Measurements from ENCODE around the gene NEK4.

Gene NEK4

GRCh38 chr3:52784021-52784621, 13.4 kb upstream of the NEK4 start:
- H3K27me3 ChIP-seq (ENCODE audit: insufficient read depth, poor library complexity, severe bottlenecking): no peaks in the 10 kb centered on the region
- no peaks in the 10 kb centered on the region for H3K4me1 ChIP-seq (ENCODE audit: insufficient read depth, poor library complexity, severe bottlenecking)
- no peak overlapping the region for H3K4me3 ChIP-seq (ENCODE audit: severe bottlenecking)

DNA sequence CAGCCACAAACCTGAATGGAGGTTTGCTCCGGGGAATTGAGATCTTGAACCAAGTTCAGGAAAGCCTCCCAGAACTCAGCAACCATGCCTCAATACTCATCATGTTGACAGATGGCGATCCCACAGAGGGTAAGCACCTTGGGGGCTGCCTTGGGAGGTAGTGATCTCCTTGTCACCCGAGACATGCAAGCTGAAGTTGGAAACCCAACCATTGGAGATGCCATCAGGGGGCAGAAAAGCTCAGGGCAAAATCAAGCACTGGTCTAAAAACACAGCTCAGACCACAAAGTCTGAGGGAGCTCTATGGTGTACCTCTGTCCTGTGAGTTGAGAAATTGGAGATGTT, 12.4 kb upstream of the NEK4 start:
- DNase-seq (ENCODE audit: low spot score) (no peak), ATAC-seq (ENCODE audit: low read depth) (no peak)
- TF ChIP-seq CTCF (IDR thresholded peaks at IDR 0.05; ENCODE audit: poor library complexity, severe bottlenecking): no peak
- Histone ChIP-seq H3K36me3 (ENCODE audit: low read depth) (no peaks in the 10 kb centered on the region), H3K27me3 (ENCODE audit: insufficient read depth, poor library complexity, severe bottlenecking) (no peaks in the 10 kb centered on the region), H3K4me3 (ENCODE audit: severe bottlenecking) (no peak overlapping the region), H3K4me1 (ENCODE audit: insufficient read depth, poor library complexity, severe bottlenecking) (no peaks in the 10 kb centered on the region), H3K9me3 (ENCODE audit: severe bottlenecking) (no peaks in the 10 kb centered on the region), H3K27ac (ENCODE audit: poor library complexity, severe bottlenecking) (no peak overlapping the region)

More at GRCh38 chr3:52784021-52784621, 13.4 kb upstream of the NEK4 start:
- no peak for TF ChIP-seq CTCF (IDR thresholded peaks at IDR 0.05; ENCODE audit: poor library complexity, severe bottlenecking)
- H3K9me3 ChIP-seq (ENCODE audit: severe bottlenecking): no peaks in the 10 kb centered on the region
- no peak for ATAC-seq (ENCODE audit: low read depth)
- no peaks in the 10 kb centered on the region for H3K36me3 ChIP-seq (ENCODE audit: low read depth)
- H3K27ac ChIP-seq (ENCODE audit: poor library complexity, severe bottlenecking): no peak overlapping the region
- DNase-seq (ENCODE audit: low spot score): peak; percentile 51

DNA sequence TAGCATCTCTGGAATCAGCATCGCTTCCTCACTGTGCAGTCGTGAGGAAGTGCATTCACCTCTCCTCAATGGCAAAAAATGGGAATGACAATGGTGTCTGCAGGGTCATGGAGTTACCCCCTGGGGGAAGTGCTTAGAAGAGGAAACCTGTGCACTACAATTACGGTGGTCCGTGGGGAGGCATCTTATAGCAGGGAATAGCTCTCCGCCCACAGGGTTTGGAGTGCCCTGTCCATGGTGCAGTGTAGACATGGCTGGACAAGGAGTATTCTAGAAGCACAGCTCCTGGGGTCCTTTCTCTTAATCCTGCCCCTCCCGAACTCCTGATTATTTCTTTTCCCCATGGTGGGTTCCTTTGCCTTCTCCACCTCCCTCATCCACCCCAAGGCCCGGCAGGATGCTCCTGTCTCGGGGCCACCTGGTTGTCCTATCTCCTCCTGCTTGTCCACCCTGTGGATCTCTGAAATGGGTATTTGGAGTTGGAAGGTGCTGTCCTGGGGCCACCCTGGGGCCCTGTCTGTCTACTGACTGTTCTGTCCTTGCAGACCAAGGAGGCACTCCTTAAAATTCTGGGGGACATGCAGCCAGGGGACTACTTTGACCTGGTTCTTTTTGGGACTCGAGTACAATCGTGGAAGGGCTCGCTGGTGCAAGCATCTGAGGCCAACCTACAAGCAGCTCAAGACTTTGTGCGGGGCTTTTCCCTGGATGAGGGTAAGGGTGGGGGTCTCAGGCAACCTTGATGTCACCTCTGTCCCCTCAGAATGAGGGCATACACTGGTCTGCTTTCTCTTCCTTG, 11.9 kb upstream of the NEK4 start:
- ATAC-seq (ENCODE audit: low read depth) (no peak), DNase-seq (ENCODE audit: low spot score) (no peak)
- H3K36me3 ChIP-seq (ENCODE audit: low read depth): no peaks in the 10 kb centered on the region
- no peak for TF ChIP-seq CTCF (IDR thresholded peaks at IDR 0.05; ENCODE audit: poor library complexity, severe bottlenecking)
- H3K27me3 ChIP-seq (ENCODE audit: insufficient read depth, poor library complexity, severe bottlenecking): no peaks in the 10 kb centered on the region
- no peaks in the 10 kb centered on the region for H3K4me1 ChIP-seq (ENCODE audit: insufficient read depth, poor library complexity, severe bottlenecking)
- H3K9me3 ChIP-seq (ENCODE audit: severe bottlenecking): no peaks in the 10 kb centered on the region
- no peak overlapping the region for H3K4me3 ChIP-seq (ENCODE audit: severe bottlenecking)
- H3K27ac ChIP-seq (ENCODE audit: poor library complexity, severe bottlenecking): no peak overlapping the region

DNA sequence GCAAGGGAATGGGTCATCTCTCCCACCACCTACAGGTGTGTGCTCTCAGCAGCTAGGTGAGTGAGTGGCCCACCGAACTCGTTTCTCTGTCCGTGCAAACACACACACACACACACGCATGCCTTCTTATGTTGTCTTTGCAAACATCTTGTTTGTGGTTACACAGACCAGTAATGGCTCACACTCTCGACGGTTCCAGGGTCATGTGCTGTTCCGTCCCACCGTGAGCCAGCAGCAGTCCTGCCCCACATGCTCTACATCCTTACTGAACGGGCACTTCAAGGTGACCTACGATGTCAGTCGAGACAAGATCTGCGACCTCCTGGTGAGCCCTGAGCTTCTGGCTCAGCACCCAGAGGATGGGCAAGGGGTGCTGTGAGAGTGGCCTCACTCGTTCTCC, 11.0 kb upstream of the NEK4 start:
- no peaks in the 10 kb centered on the region for H3K36me3 ChIP-seq (ENCODE audit: low read depth)
- H3K4me3 ChIP-seq (ENCODE audit: severe bottlenecking): no peak overlapping the region
- no peaks in the 10 kb centered on the region for H3K27me3 ChIP-seq (ENCODE audit: insufficient read depth, poor library complexity, severe bottlenecking)
- no peak for TF ChIP-seq CTCF (IDR thresholded peaks at IDR 0.05; ENCODE audit: poor library complexity, severe bottlenecking)
- DNase-seq (ENCODE audit: low spot score) (no peak), ATAC-seq (ENCODE audit: low read depth) (no peak)
- no peaks in the 10 kb centered on the region for H3K9me3 ChIP-seq (ENCODE audit: severe bottlenecking)
- H3K4me1 ChIP-seq (ENCODE audit: insufficient read depth, poor library complexity, severe bottlenecking): no peaks in the 10 kb centered on the region
- H3K27ac ChIP-seq (ENCODE audit: poor library complexity, severe bottlenecking): no peak overlapping the region

Measured in RWPE2 (cell line).